GM12865 (cell line): ENCODE results near the gene SLA2.
"Not testable (repeated sequence)": the region's sequence is repeated elsewhere in the genome, so short reads cannot be mapped to it uniquely, and the experiment has no call there.

ENCODE experiments used
- DNase-seq: peaks from one replicate; pipeline ENCODE4 v3.0.0; 2010; ENCODE audit warnings: low read depth
- H3K4me3 ChIP-seq: 2 replicates; pipeline ENCODE4 v1.5.1; 2011; ENCODE audit warnings: mild to moderate bottlenecking, low read depth, low read length, control low read depth
- CTCF ChIP-seq: IDR thresholded peaks from 2 replicates; pipeline ENCODE4 v1.5.1; 2011; ENCODE audit warnings: low read length, control low read depth, low read depth, inconsistent platforms; ENCODE audit not compliant: insufficient read depth; ENCODE audit errors: missing control alignments

Gene SLA2

GRCh38 chr20:36613974-36614373 is 32.0 kb downstream of the SLA2 start:
- H3K4me3 ChIP-seq: no peak overlapping the region
- DNase-seq: no peak
- TF ChIP-seq CTCF: no peak

GRCh38 chr20:36611625-36612024 is 34.4 kb downstream of the SLA2 start:
- H3K4me3 ChIP-seq: no peak overlapping the region
- TF ChIP-seq CTCF: no peak
- DNase-seq: no peak

GRCh38 chr20:36608388-36608728 is 37.6 kb downstream of the SLA2 start:
- not testable (repeated sequence) for H3K4me3 ChIP-seq, DNase-seq

GRCh38 chr20:36607586-36608387 is 38.2 kb downstream of the SLA2 start:
- DNase-seq: no peak
- TF ChIP-seq CTCF: no peak
- H3K4me3 ChIP-seq: 0 out of 2 replicates have a peak overlapping the region, but pooled peaks have one; percentile 99

GRCh38 chr20:36606158-36607066 is 39.6 kb downstream of the SLA2 start:
- H3K4me3 ChIP-seq: peak overlapping the region; percentile 99
- no peak for TF ChIP-seq CTCF
- DNase-seq: peak; percentile 28

GRCh38 chr20:36605399-36606157 is 40.4 kb downstream of the SLA2 start, which contains the start of gene RAB5IF:
Gene RAB5IF, plus strand, starts transcription at chr20:36605779. Its CDS starts 173 bp downstream, at chr20:36605952.
- peak; percentile 94 for TF ChIP-seq CTCF
- DNase-seq: peak; percentile 100
- H3K4me3 ChIP-seq: peak within 1 kb of the TSS; percentile 99
